ENCODE results near the gene TRIM66.
"Not testable (repeated sequence)": the region's sequence is repeated elsewhere in the genome, so short reads cannot be mapped to it uniquely, and the experiment has no call there.

- not testable (repeated sequence) for TF ChIP-seq POLR2A, CTCF (IDR thresholded peaks at IDR 0.05)
Observed at GRCh38 chr11:8670081-8670480, 12.4 kb downstream of the TRIM66 start.

Measured in Peyer's patch (tissue), 4 donors.